Prostate gland (tissue), 2 donors: ENCODE measurements around the gene DDO. TPM values are rescaled to one million over a fixed set of nuclear protein-coding genes. Genes with fewer than 3 reads are reported as not detected.
A peak's percentile ranks its signal among the peaks of the same experiment; 100 is the strongest.

ENCODE experiments used
- DNase-seq: peaks from one replicate; pipeline ENCODE4 v3.0.0-alpha.2; 2019; ENCODE audit warnings: low spot score
- H3K27ac ChIP-seq, 2 donors: fragments of 200-600 bp; sonication (generic); 2 replicates each; pipeline ENCODE4 v1.5.1; 2017 to 2019
- H3K27me3 ChIP-seq: fragments of 200-600 bp; sonication (generic); replicated peaks from 2 replicates; pipeline ENCODE4 v1.5.1; 2019; ENCODE audit not compliant: insufficient read depth
- H3K36me3 ChIP-seq, 2 donors: fragments of 200-600 bp; sonication (generic); 1 replicate in 1 of 2; 2 replicates in 1 of 2; pipeline versions ENCODE4 v1.5.1 to v1.8.1; 2017 to 2019
- H3K4me1 ChIP-seq: fragments of 200-600 bp; sonication (generic); replicated peaks from 2 replicates; pipeline ENCODE4 v1.5.1; 2019
- H3K4me3 ChIP-seq, 2 donors: fragments of 200-600 bp; sonication (generic); 2 replicates each; pipeline ENCODE4 v1.5.1; 2017 to 2019
- H3K9me3 ChIP-seq: fragments of 200-600 bp; sonication (generic); 2 replicates; pipeline ENCODE4 v1.5.1; 2017
- CTCF ChIP-seq, 4 experiments: fragments of 200-600 bp in 2 of 4; fragments of 450-650 bp in 2 of 4; sonication (generic) in 2 of 4; IDR thresholded peaks; 1 replicate in 3 of 4; 2 replicates in 1 of 4; pipeline ENCODE4 v1.5.1; 2016 to 2019; ENCODE audit warnings: antibody characterized with exemption in 4 of 4, mild to moderate bottlenecking in 2 of 4, moderate library complexity in 2 of 4
- POLR2A ChIP-seq: fragments of 450-650 bp; IDR thresholded peaks from one replicate; pipeline ENCODE4 v1.6.1; 2016; ENCODE audit warnings: antibody characterized with exemption, mild to moderate bottlenecking
- POLR2AphosphoS5 ChIP-seq: sonication (generic); formaldehyde crosslinking; IDR thresholded peaks from one replicate; pipeline ENCODE4 v1.6.1; 2017; ENCODE audit warnings: antibody characterized with exemption
- whole genome bisulfite sequencing: methylation state at CpG from one replicate; pipeline ENCODE4 v1.1.5; 2018; 5-methylcytosine and 5-hydroxymethylcytosine counted together
- intact Hi-C: fragments of 100-400 bp; cut with DNase I; formaldehyde crosslinking; loops from one replicate; pipeline ENCODE4 v1.14.2; 2022
- total RNA-seq, 2 donors: library from RNA; depleted of rRNA; stranded (reverse); fragments of >200 nt; gene quantifications; one replicate each; pipeline ENCODE4 v1.1.0, GENCODE V29; 2016

The DDO gene
- total RNA-seq, 2 donors from 2014 or later: 0.41 to 2.1 TPM

- Histone ChIP-seq H3K4me1 (no peaks in the 10 kb centered on the region), H3K9me3 (no peaks in the 10 kb centered on the region), H3K4me3 (peak overlapping the region; percentile 42 to 49), H3K36me3 (no peaks in the 10 kb centered on the region), H3K27ac (peak overlapping the region; percentile 66 to 75), H3K27me3 (no peaks in the 10 kb centered on the region)
- intact Hi-C loops: no loop called here
- no peak for TF ChIP-seq POLR2AphosphoS5
- no peak for TF ChIP-seq POLR2A
- TF ChIP-seq CTCF (IDR thresholded peaks at IDR 0.05): no peak
- DNase-seq: no peak
- 32% methylated on average over 14 of the region's 14 CpGs for WGBS
These were observed 58.1 kb downstream of the DDO start for GRCh38 chr6:110357298-110357663.

GRCh38 chr6:110356778-110357177, 58.6 kb downstream of the DDO start:
- TF ChIP-seq CTCF (IDR thresholded peaks at IDR 0.05) (no peak), POLR2AphosphoS5 (no peak), POLR2A (no peak)
- 71% methylated on average over 15 of the region's 15 CpGs for WGBS
- no peaks in the 10 kb centered on the region for H3K27me3 ChIP-seq
- H3K27ac ChIP-seq: peak overlapping the region; percentile 66 to 75
- no peak overlapping the region for H3K4me3 ChIP-seq
- DNase-seq: no peak
- no peaks in the 10 kb centered on the region for H3K4me1 ChIP-seq
- H3K9me3 ChIP-seq: no peaks in the 10 kb centered on the region
- intact Hi-C loops: no loop called here
- no peaks in the 10 kb centered on the region for H3K36me3 ChIP-seq

DNA sequence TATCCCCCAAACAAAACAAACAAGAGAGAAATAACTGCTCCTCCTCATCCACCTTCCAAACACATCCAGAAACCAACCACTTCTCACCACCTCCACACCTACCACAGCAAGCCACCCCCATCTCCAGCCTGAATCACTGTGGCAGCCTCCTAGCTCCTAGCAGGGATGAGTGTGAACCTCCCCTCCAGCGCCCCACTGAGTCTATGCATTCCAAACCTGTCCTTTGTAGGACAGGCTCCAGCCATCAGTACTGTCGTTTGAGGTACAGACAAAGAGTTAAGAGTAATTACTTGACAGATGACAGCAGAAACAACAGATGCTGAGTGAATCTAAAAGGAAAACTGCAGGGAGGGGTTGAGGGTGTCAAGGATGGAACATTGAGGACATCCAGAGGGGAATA, 59.6 kb downstream of the DDO start:
- TF ChIP-seq CTCF (IDR thresholded peaks at IDR 0.05) (no peak), POLR2A (no peak), POLR2AphosphoS5 (no peak)
- Histone ChIP-seq H3K4me3 (no peak overlapping the region), H3K36me3 (no peaks in the 10 kb centered on the region), H3K27ac (peak overlapping the region in 1 of 2 donors; percentile 4), H3K9me3 (no peaks in the 10 kb centered on the region), H3K27me3 (no peaks in the 10 kb centered on the region), H3K4me1 (no peaks in the 10 kb centered on the region)
- intact Hi-C loops: no loop called here
- WGBS: 81% methylated on average over 2 of the region's 2 CpGs
- no peak for DNase-seq

DNA sequence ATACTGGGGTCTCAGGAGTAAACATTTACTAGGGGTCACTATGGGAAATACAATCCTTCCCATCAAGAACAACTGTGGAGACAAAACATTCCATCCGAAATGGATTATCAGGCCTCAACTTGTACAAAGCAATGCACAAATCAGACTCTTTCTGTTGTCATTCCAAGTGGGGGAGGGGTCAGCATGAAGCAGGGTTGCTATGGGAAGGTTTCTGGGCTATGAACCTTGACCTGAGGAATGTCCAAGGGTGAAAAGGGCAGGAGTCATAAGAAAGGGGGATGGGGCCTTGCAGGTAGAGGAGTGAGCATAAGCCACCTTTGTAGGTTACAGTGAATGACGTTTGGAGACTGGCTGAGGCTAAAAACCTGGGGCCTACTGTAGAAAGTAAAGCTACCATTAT, 60.4 kb downstream of the DDO start:
- WGBS: 55% methylated on average over 2 of the region's 2 CpGs
- DNase-seq: no peak
- H3K36me3 ChIP-seq: no peaks in the 10 kb centered on the region
- no peaks in the 10 kb centered on the region for H3K4me1 ChIP-seq
- H3K27ac ChIP-seq: no peak overlapping the region
- H3K9me3 ChIP-seq: no peaks in the 10 kb centered on the region
- no peaks in the 10 kb centered on the region for H3K27me3 ChIP-seq
- no peak overlapping the region for H3K4me3 ChIP-seq
- intact Hi-C loops: no loop called here
- TF ChIP-seq CTCF (IDR thresholded peaks at IDR 0.05) (no peak), POLR2AphosphoS5 (no peak)

DNA sequence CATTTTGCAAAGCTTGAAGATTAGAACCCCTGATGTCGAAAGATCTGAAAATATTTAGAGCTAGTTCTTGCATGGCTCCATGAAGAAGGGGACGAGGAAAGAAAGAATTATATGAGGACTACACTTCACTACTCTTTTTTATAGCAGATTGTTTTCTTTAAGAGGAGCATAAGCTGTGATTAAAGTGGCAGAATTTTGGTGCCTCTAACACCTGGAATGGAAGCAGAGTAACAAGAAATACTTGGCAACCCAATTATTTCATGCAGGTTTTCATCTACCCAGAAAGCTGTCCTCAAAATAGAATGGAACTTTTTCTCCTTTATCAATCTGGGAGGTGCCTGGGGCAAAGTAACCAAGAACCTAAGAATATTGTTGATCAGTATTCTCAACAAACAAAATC, 61.2 kb downstream of the DDO start:
- Histone ChIP-seq H3K4me1 (no peaks in the 10 kb centered on the region), H3K36me3 (no peaks in the 10 kb centered on the region), H3K27me3 (no peaks in the 10 kb centered on the region), H3K27ac (no peak overlapping the region), H3K9me3 (no peaks in the 10 kb centered on the region), H3K4me3 (no peak overlapping the region)
- intact Hi-C loops: no loop called here
- no peak for DNase-seq
- 77% methylated on average over 2 of the region's 2 CpGs for WGBS
- TF ChIP-seq POLR2A (no peak), POLR2AphosphoS5 (no peak), CTCF (IDR thresholded peaks at IDR 0.05) (no peak)
